ENCODE measurements around the gene SLC12A7.

Gene SLC12A7

GRCh38 chr5:1068895-1069719 lies 42.8 kb downstream of the SLC12A7 start:
- Histone ChIP-seq H3K9me3 (no peaks in the 10 kb centered on the region), H3K27me3 (no peaks in the 10 kb centered on the region), H3K4me3 (ENCODE audit: low read depth in 1 of 2, low read length in 1 of 2) (no peak overlapping the region), H3K4me1 (ENCODE audit: control insufficient read depth in 1 of 2, insufficient read depth in 1 of 2, low read depth in 1 of 2, low read length in 1 of 2) (no peaks in the 10 kb centered on the region), H3K27ac (no peak overlapping the region), H3K36me3 (no peaks in the 10 kb centered on the region)
- TF ChIP-seq CTCF (IDR thresholded peaks at IDR 0.05), result no peak

- H3K27me3 ChIP-seq, result no peaks in the 10 kb centered on the region
- H3K4me1 ChIP-seq (ENCODE audit: control insufficient read depth in 1 of 2, insufficient read depth in 1 of 2, low read depth in 1 of 2, low read length in 1 of 2), result no peaks in the 10 kb centered on the region
- H3K4me3 ChIP-seq (ENCODE audit: low read depth in 1 of 2, low read length in 1 of 2), result no peak overlapping the region
- H3K9me3 ChIP-seq, result no peaks in the 10 kb centered on the region
- H3K27ac ChIP-seq, result no peak overlapping the region
- H3K36me3 ChIP-seq, result no peaks in the 10 kb centered on the region
- TF ChIP-seq CTCF (IDR thresholded peaks at IDR 0.05), result no peak
Measured at GRCh38 chr5:1068204-1068894, 43.5 kb downstream of the SLC12A7 start.

- Histone ChIP-seq H3K4me1 (ENCODE audit: control insufficient read depth in 1 of 2, insufficient read depth in 1 of 2, low read depth in 1 of 2, low read length in 1 of 2) (no peaks in the 10 kb centered on the region), H3K9me3 (no peaks in the 10 kb centered on the region), H3K27ac (no peak overlapping the region), H3K36me3 (no peaks in the 10 kb centered on the region), H3K27me3 (no peaks in the 10 kb centered on the region), H3K4me3 (ENCODE audit: low read depth in 1 of 2, low read length in 1 of 2) (no peak overlapping the region)
- no peak for TF ChIP-seq CTCF (IDR thresholded peaks at IDR 0.05)
Measured at GRCh38 chr5:1067141-1068121, 44.4 kb downstream of the SLC12A7 start.

- H3K4me1 ChIP-seq (ENCODE audit: control insufficient read depth in 1 of 2, insufficient read depth in 1 of 2, low read depth in 1 of 2, low read length in 1 of 2), result no peaks in the 10 kb centered on the region
- no peaks in the 10 kb centered on the region for H3K27me3 ChIP-seq
- no peak for TF ChIP-seq CTCF (IDR thresholded peaks at IDR 0.05)
- no peaks in the 10 kb centered on the region for H3K36me3 ChIP-seq
- H3K4me3 ChIP-seq (ENCODE audit: low read depth in 1 of 2, low read length in 1 of 2), result no peak overlapping the region
- H3K27ac ChIP-seq, result no peak overlapping the region
- no peaks in the 10 kb centered on the region for H3K9me3 ChIP-seq
Measured at GRCh38 chr5:1066676-1067075, 45.2 kb downstream of the SLC12A7 start.

DNA sequence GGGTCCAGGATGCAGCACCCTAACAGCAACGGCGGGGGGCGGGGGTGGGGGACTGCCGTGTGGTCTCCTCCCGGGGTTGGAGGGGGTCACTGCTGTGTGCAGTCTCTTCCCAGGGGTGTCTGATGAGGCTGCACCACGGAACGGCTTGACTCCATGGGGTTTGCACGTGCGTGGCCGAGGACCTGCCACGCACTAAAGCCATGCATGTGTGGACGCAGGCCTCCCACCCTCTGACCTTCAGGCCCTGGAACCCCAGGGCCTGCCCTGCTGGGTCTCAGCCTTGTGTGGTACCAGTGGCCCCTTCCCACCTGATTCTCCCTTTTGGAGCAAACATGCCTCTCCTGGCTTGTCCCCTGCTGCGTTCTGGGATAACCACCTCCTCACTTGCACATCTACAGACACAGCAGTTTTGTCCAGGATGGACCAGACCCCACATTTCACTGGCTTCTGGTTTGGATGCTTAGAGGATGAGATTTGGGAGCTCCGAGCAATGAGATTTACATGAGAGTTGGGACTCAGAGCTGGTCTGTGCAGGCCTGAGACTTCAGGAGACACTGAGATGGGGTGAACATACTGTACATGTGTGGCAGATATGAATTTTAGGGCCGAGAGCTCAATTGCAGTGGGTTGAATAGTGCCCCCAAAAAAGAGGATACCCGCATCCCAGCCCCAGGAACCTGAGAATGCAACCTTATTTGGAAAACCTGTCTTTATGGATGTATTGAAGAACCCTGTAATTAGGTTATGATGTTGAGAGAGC lies 45.8 kb downstream of the SLC12A7 start:
- Histone ChIP-seq H3K4me1 (ENCODE audit: control insufficient read depth in 1 of 2, insufficient read depth in 1 of 2, low read depth in 1 of 2, low read length in 1 of 2) (no peaks in the 10 kb centered on the region), H3K4me3 (ENCODE audit: low read depth in 1 of 2, low read length in 1 of 2) (no peak overlapping the region), H3K27ac (no peak overlapping the region), H3K27me3 (no peaks in the 10 kb centered on the region), H3K9me3 (no peaks in the 10 kb centered on the region), H3K36me3 (no peaks in the 10 kb centered on the region)
- TF ChIP-seq CTCF (IDR thresholded peaks at IDR 0.05), result no peak
